ENCODE measurements around the gene FAM13A.

DNA sequence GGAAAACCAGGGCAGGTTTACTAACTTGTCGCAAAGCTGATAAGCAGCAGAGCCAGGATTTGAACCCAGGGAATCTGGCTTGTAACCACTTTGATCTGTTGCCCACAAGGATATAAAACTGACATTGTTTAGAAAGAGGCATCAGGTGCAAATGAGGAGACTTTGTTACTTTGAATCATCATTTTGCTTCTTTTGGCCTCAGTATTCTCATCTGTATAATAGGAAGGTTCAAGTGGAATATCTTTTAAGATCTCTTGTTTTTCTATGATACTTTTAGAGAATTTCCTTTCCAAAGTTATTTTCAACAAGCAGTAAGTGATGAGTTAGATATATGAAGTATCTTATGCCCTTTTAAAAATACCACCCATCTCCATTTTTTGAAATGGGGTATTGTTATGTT is 301.5 kb downstream of the FAM13A start:
- TF ChIP-seq TEAD4 (IDR thresholded peaks at IDR 0.05; ENCODE audit: borderline replicate concordance, insufficient read depth) (no peak), FOXM1 (IDR thresholded peaks at IDR 0.05; ENCODE audit: low read depth) (no peak), POLR2AphosphoS5 (IDR thresholded peaks at IDR 0.05; ENCODE audit: low read depth, low read length) (no peak), MEF2A (IDR thresholded peaks at IDR 0.05; ENCODE audit: borderline replicate concordance, low read depth) (no peak), CHD2 (IDR thresholded peaks at IDR 0.05; ENCODE audit: low read length, partially characterized antibody) (no peak), IRF3 (IDR thresholded peaks at IDR 0.05; ENCODE audit: low read depth, low read length) (no peak), NRF1 (IDR thresholded peaks at IDR 0.05; ENCODE audit: low read depth, low read length) (no peak), NFIC (IDR thresholded peaks at IDR 0.05; ENCODE audit: borderline replicate concordance) (no peak), EZH2phosphoT487 (IDR thresholded peaks at IDR 0.05; ENCODE audit: borderline replicate concordance, low read depth) (no peak)
- TF ChIP-seq, protein P1, sequence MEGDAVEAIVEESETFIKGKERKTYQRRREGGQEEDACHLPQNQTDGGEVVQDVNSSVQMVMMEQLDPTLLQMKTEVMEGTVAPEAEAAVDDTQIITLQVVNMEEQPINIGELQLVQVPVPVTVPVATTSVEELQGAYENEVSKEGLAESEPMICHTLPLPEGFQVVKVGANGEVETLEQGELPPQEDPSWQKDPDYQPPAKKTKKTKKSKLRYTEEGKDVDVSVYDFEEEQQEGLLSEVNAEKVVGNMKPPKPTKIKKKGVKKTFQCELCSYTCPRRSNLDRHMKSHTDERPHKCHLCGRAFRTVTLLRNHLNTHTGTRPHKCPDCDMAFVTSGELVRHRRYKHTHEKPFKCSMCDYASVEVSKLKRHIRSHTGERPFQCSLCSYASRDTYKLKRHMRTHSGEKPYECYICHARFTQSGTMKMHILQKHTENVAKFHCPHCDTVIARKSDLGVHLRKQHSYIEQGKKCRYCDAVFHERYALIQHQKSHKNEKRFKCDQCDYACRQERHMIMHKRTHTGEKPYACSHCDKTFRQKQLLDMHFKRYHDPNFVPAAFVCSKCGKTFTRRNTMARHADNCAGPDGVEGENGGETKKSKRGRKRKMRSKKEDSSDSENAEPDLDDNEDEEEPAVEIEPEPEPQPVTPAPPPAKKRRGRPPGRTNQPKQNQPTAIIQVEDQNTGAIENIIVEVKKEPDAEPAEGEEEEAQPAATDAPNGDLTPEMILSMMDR (IDR thresholded peaks at IDR 0.05): no peak
- TF ChIP-seq, protein P2, sequence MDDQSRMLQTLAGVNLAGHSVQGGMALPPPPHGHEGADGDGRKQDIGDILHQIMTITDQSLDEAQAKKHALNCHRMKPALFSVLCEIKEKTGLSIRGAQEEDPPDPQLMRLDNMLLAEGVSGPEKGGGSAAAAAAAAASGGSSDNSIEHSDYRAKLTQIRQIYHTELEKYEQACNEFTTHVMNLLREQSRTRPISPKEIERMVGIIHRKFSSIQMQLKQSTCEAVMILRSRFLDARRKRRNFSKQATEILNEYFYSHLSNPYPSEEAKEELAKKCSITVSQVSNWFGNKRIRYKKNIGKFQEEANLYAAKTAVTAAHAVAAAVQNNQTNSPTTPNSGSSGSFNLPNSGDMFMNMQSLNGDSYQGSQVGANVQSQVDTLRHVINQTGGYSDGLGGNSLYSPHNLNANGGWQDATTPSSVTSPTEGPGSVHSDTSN (IDR thresholded peaks at IDR 0.05): no peak
- TF ChIP-seq, protein P3, sequence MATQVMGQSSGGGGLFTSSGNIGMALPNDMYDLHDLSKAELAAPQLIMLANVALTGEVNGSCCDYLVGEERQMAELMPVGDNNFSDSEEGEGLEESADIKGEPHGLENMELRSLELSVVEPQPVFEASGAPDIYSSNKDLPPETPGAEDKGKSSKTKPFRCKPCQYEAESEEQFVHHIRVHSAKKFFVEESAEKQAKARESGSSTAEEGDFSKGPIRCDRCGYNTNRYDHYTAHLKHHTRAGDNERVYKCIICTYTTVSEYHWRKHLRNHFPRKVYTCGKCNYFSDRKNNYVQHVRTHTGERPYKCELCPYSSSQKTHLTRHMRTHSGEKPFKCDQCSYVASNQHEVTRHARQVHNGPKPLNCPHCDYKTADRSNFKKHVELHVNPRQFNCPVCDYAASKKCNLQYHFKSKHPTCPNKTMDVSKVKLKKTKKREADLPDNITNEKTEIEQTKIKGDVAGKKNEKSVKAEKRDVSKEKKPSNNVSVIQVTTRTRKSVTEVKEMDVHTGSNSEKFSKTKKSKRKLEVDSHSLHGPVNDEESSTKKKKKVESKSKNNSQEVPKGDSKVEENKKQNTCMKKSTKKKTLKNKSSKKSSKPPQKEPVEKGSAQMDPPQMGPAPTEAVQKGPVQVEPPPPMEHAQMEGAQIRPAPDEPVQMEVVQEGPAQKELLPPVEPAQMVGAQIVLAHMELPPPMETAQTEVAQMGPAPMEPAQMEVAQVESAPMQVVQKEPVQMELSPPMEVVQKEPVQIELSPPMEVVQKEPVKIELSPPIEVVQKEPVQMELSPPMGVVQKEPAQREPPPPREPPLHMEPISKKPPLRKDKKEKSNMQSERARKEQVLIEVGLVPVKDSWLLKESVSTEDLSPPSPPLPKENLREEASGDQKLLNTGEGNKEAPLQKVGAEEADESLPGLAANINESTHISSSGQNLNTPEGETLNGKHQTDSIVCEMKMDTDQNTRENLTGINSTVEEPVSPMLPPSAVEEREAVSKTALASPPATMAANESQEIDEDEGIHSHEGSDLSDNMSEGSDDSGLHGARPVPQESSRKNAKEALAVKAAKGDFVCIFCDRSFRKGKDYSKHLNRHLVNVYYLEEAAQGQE (IDR thresholded peaks at IDR 0.05; ENCODE audit: low read depth, low read length): no peak
